Gastrocnemius medialis (tissue), 4 donors: ENCODE measurements around the gene ELMO2.

Source experiments
- CTCF ChIP-seq, 5 experiments: fragments of 450-650 bp in 3 of 5; fragments of 200-600 bp in 2 of 5; sonication (generic) in 2 of 5; IDR thresholded peaks in 4 of 5; conservative IDR thresholded peaks in 1 of 5; 1 replicate in 4 of 5; 2 replicates in 1 of 5; pipeline ENCODE4 v1.5.1; 2016 to 2019; ENCODE audit warnings: antibody characterized with exemption in 5 of 5, mild to moderate bottlenecking in 3 of 5, moderate library complexity in 3 of 5
- POLR2A ChIP-seq, 2 donors: fragments of 450-650 bp; IDR thresholded peaks; one replicate each; pipeline ENCODE4 v1.6.1; 2017; ENCODE audit warnings: antibody characterized with exemption in 2 of 2, mild to moderate bottlenecking in 2 of 2, moderate library complexity in 2 of 2

GRCh38 chr20:46317685-46318177 lies 88.7 kb downstream of the ELMO2 start:
- TF ChIP-seq CTCF (IDR thresholded peaks at IDR 0.05 in 4 of 5, conservative IDR thresholded peaks at IDR 0.05 in 1 of 5) = no peak
- TF ChIP-seq POLR2A (IDR thresholded peaks at IDR 0.05) = no peak
